Measurements from ENCODE around the gene NTN4.

The NTN4 gene

GRCh38 chr12:95653771-95654546 is 136.6 kb downstream of the NTN4 start:
- DNase-seq: no peak

DNA sequence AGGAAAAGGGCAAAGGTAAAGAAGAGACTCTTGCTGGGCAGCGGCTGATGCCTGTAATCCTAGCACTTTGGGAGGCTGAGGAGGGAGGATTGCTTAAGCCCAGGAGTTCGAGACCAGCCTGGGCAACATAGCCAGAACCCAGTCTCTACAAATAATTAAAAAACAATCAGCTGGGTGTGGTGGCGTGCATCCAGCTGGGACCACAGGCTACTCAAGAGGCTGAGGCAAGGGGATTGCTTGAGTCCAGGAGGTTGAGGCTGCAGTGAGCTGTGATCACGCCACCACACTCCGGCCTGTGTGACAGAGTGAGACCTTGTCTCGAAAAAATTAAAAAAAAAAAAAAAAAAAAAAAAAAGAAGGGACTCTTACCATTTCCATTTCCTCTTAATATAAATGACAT is 138.9 kb downstream of the NTN4 start:
- no peak for DNase-seq

- DNase-seq: peak; percentile 40
Observed at GRCh38 chr12:95648990-95649791, 141.4 kb downstream of the NTN4 start.

DNA sequence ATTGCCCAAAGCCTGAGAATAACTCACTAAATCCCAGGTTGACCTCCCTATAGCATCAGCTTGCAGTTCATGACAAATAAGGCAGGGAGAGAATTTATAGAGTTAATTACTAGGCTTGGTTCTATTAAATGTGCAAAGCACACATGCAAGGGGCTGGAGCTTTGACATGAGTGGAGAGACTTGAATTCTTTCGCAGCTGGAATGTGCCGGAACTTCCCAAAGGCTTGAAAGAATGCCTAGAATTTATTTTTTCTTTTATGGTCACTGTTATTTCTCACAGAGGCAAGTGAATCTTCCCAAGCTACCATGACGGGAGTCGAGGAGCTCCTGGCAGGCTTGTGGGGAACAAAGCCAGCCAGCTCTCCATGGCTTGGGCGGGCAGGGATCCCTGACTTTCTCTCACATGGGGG is 143.8 kb downstream of the NTN4 start:
- DNase-seq: no peak

DNA sequence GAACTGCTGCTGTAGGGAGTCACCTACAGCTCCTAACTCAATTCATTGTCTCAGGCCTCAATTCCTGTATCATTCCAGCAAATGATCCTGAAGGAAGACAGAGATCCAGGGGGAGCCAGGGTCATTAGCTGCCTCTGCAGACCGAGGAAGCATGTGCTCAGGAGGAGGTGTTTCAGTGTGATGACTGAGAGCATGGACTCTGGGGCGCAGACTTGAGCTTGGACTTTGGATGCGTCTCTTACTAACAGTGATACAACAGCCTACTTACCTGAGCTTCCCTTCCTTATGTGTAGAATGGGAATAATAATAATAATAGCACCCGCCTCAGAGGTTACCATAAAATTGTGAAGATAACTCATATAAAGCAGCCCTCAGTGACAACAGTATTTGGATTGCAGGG is 147.3 kb downstream of the NTN4 start:
- DNase-seq: no peak

DNA sequence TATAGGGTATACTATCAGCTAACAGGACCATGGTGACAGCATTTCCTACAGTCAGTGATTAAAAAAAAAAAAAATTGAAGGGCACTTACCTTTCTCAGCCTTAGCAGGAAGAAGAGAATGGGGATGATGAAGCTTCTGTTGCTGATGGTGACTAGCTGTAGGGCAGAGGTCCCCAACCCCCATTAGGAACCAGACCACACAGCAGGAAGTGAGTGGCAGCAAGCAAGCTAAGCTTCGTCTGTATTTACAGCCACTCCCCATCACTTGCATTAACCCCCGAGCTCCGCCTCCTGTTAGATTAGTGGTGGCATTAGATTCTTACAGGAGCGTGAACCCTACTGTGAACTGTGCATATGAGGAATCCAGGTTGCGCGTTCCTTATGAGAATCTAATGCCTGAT is 148.0 kb downstream of the NTN4 start:
- DNase-seq: no peak

GRCh38 chr12:95641299-95641952 is 149.1 kb downstream of the NTN4 start:
- no peak for DNase-seq

GRCh38 chr12:95640516-95640915 is 150.0 kb downstream of the NTN4 start:
- DNase-seq: no peak

DNA sequence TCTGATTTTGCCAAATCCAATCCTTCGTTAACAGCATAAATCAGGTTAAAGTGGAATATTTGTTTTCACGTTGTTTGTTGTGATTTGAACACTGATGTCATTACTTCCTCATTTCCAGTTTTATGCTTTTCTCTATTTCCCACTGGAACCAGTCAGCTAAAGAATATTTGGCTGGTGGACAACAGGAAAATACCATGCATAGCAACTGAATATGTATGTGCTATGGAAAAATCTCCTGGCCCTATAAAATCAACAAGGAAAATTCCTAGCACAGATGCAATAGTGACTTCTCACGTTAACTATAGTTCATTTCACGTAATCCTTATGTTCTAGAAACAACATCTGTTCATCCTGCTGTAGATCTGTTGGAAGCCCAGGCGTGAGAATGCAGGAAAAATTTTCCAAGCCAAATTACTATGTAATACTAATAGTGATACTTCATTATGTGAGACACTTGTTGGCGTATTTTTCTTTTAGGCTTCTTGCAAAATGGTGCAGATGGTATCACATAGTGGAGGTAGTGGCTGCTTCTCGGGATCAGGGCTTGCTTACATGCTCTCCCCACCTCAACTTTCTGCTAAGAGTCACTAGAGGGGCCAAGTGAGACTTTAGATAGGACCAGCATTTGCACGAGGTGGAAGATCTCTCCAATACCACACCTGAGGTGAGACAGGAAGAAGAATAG is 153.0 kb downstream of the NTN4 start:
- DNase-seq: no peak

- no peak for DNase-seq
Observed at GRCh38 chr12:95637010-95637409, 153.6 kb downstream of the NTN4 start.

DNA sequence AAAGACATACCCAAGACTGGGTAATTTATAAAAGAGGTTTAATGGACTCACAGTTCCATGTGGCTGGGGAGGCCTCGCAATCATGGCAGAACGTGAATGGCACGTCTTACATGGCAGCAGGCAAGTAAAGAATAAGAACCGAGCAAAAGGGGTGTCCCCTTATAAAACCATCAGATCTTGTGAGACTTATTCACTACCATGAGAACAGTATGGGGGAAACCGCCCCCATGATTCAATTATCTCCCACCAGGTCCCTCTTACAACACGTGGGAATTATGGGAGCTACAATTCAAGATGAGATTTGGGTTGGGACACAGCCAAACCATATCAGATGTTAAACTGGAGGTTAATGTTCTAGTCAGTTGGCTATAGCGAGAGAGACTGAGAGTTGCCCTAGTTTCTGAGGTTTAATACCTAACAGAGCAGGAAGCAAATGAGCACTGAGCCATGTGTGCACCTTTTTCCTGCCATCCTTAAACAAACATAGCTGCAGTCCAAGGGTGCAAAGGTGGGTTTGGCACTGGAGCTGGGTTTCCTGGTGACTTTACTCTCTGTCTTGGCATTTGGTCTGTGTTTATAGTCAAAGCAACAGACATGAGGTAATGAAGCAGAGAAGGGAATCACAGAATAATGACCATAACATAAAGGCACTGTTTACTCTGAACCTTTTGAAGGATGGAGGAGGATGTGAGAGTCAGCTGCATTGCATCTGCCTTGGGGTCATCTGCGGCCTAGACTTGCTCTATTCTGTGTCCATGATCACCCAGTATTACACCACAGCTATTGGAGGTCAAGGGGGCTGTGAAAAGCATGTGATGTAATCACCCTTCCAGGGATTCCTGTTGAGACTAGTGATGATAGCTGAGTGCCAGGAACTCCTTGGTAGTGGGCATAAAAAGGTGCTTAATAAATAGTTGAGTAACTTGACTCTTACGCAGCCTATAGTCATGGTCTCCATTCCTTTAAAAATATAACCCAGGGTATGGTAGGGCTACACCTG is 155.6 kb downstream of the NTN4 start:
- no peak for DNase-seq

DNA sequence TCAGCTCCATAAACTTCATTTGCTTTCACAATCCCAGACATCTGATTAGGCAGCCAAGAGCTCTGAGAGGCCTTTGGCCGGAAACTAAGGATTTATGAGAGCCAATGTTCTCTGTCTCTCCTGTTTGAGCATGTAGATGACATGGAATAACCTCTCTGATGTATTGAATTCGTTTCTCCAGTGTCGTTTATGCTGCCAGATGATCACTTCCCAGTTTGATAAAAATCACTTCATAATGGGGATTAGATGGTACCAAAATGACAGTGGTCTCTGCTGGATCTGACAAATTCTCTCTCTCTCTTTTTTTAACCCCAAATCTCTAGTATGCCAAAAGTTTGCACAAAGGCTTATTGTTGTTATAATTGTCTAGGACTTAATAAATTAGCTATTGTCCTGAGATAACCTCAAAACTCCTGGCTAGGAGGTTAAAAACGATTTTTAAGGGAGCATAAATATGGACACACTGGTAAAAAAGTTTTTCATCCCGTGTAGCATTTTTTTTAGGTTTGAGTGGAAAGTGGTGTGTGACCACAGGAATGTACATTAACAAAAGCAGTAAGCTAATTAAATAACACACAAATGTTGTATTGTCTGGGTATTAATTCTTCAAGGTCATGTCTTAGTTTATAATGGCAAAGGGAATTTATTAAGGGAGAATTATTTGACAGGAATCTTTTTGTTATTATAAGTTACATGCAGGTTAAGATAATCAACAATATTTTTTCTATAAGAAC is 156.7 kb downstream of the NTN4 start:
- no peak for DNase-seq

GRCh38 chr12:95633049-95633731 is 157.4 kb downstream of the NTN4 start:
- DNase-seq: no peak

- DNase-seq: no peak
Observed at GRCh38 chr12:95630496-95630895, 160.1 kb downstream of the NTN4 start.

GRCh38 chr12:95629392-95629791 is 161.2 kb downstream of the NTN4 start:
- no peak for DNase-seq

GRCh38 chr12:95626854-95627253 is 163.7 kb downstream of the NTN4 start:
- no peak for DNase-seq

- no peak for DNase-seq
Observed at GRCh38 chr12:95625012-95625411, 165.6 kb downstream of the NTN4 start.

- DNase-seq: no peak
Observed at GRCh38 chr12:95624589-95624988, 166.0 kb downstream of the NTN4 start.

- DNase-seq: peak; percentile 16
Observed at GRCh38 chr12:95623554-95624170, 166.9 kb downstream of the NTN4 start.

DNA sequence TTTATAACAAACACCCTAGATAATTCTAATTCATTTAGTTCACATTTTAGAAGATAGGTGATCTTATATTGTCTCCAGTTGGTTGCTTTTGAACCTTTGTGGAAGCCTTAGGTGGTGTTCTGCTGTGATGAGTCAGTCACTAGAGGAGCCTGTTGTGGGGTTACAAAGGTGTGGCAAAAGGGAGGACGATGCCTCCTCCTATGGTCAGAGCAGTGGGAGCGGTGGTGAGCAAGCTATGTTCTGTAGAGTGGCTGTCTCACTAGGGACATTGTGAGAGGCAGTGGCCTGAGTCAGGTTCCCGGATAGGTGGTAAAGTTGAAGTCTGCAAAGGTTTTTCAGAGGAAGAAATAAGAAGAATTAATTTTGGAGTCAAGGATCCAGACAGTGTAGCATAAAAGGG is 167.7 kb downstream of the NTN4 start:
- no peak for DNase-seq

Measured in NCI-H2227 treated with DMSO at 0.1 percent for 48 hours (cell line).